Keratinocyte (primary cell): Measurements from ENCODE around the gene SNRNP25. TPM values are rescaled to one million over a fixed set of nuclear protein-coding genes. Genes with fewer than 3 reads are reported as not detected.

Experiments
- DNase-seq: peaks from one replicate; pipeline ENCODE4 v3.0.0-alpha.2; 2011; ENCODE audit warnings: low read depth, missing footprints, low spot score
- FAIRE-seq: peaks from 2 replicates; lab custom pipeline; 2011; peaks lifted over from hg19 to GRCh38; lab: Jason Lieb, UNC
- H2AFZ ChIP-seq: 2 replicates; pipeline ENCODE4 v1.6.0; 2012; ENCODE audit warnings: low read length, control low read depth, inconsistent platforms; ENCODE audit not compliant: control insufficient read depth
- H3K27ac ChIP-seq: 2 replicates; pipeline ENCODE4 v1.5.1; 2011; ENCODE audit warnings: low read length; ENCODE audit not compliant: control insufficient read depth, insufficient read depth
- H3K27me3 ChIP-seq: 3 replicates; pipeline ENCODE4 v1.6.0; 2011; ENCODE audit warnings: low read length; ENCODE audit not compliant: control insufficient read depth, insufficient read depth; ENCODE audit errors: extremely low read depth
- H3K36me3 ChIP-seq, 2 experiments: 2 replicates in 1 of 2; 3 replicates in 1 of 2; pipeline ENCODE4 v1.5.1; 2011; ENCODE audit warnings: low read length in 2 of 2, mild to moderate bottlenecking in 1 of 2; ENCODE audit not compliant: control insufficient read depth in 2 of 2, insufficient read depth in 2 of 2; ENCODE audit errors: extremely low read depth in 1 of 2
- H3K4me1 ChIP-seq: 3 replicates; pipeline ENCODE4 v1.5.1; 2011; ENCODE audit warnings: low read length; ENCODE audit not compliant: control insufficient read depth, insufficient read depth; ENCODE audit errors: extremely low read depth
- H3K4me2 ChIP-seq: 3 replicates; pipeline ENCODE4 v1.6.0; 2011; ENCODE audit warnings: low read depth, low read length; ENCODE audit not compliant: control insufficient read depth, insufficient read depth; ENCODE audit errors: extremely low read depth
- H3K4me3 ChIP-seq, 3 experiments: fragments of 200-600 bp in 1 of 3; sonication (generic) in 1 of 3; 2 replicates in 2 of 3; 3 replicates in 1 of 3; pipeline ENCODE4 v1.5.1; 2011 to 2016; ENCODE audit warnings: low read length in 3 of 3, mild to moderate bottlenecking in 3 of 3, control low read depth in 2 of 3, inconsistent platforms in 1 of 3, low read depth in 1 of 3, mixed read lengths in 1 of 3, mixed run types in 1 of 3, moderate library complexity in 1 of 3; ENCODE audit not compliant: control insufficient read depth in 2 of 3, insufficient read depth in 2 of 3; ENCODE audit errors: extremely low read depth in 1 of 3
- H3K79me2 ChIP-seq: 2 replicates; pipeline ENCODE4 v1.6.0; 2012; ENCODE audit warnings: low read length; ENCODE audit not compliant: control insufficient read depth, insufficient read depth
- H3K9ac ChIP-seq: 3 replicates; pipeline ENCODE4 v1.6.0; 2011; ENCODE audit warnings: low read length; ENCODE audit not compliant: control insufficient read depth, insufficient read depth; ENCODE audit errors: extremely low read depth
- H3K9me1 ChIP-seq: 3 replicates; pipeline ENCODE4 v1.6.0; 2011; ENCODE audit warnings: low read length; ENCODE audit not compliant: control insufficient read depth, insufficient read depth; ENCODE audit errors: extremely low read depth
- H3K9me3 ChIP-seq: 2 replicates; pipeline ENCODE4 v1.5.1; 2012; ENCODE audit warnings: low read depth, low read length; ENCODE audit not compliant: control insufficient read depth
- H4K20me1 ChIP-seq: 3 replicates; pipeline ENCODE4 v1.6.0; 2011; ENCODE audit warnings: low read length; ENCODE audit not compliant: control insufficient read depth, insufficient read depth; ENCODE audit errors: extremely low read depth
- EZH2 ChIP-seq: IDR thresholded peaks from one replicate; pipeline ENCODE4 v1.6.1; 2012; ENCODE audit warnings: inconsistent platforms, mild to moderate bottlenecking, low read length, moderate library complexity
- dilution Hi-C: fragments of 300-500 bp; cut with MboI; formaldehyde crosslinking; loops from one replicate; pipeline ENCODE4 v1.7.0; 2020; ENCODE audit warnings: low sequenced_read_pairs; ENCODE audit not compliant: extremely low pct_ligation_motif_present
- polyA plus RNA-seq, 5 experiments: library from polyadenylated mRNA; depleted of rRNA in 3 of 5; stranded (reverse) in 3 of 5; stranded (forward) in 1 of 5; unstranded in 1 of 5; fragments of >200 nt; gene quantifications; 1 replicate in 1 of 5; 2 replicates in 3 of 5; 3 replicates in 1 of 5; pipeline versions ENCODE4 v1.2.1 to v1.2.3, GENCODE V29; 2011 to 2012; ENCODE audit warnings: missing spikeins in 2 of 5, low read depth in 1 of 5, low replicate concordance in 1 of 5
- TF ChIP-seq, protein P1 (sequence below), 3 experiments: IDR thresholded peaks in 1 of 3; conservative IDR thresholded peaks in 1 of 3; optimal IDR thresholded peaks in 1 of 3; 2 replicates in 2 of 3; 3 replicates in 1 of 3; pipeline versions ENCODE3 to v1.5.1; 2011; ENCODE audit warnings: low read length in 3 of 3, mild to moderate bottlenecking in 3 of 3, moderate library complexity in 2 of 3, control low read depth in 1 of 3, inconsistent platforms in 1 of 3; ENCODE audit not compliant: insufficient read depth in 2 of 3; ENCODE audit errors: extremely low read depth in 1 of 3

Gene SNRNP25
- polyA plus RNA-seq, 1 donor (not counting 4 experiments of a cell fraction or from before 2014, with no cell fraction given), result 45.9 TPM

- Histone ChIP-seq H3K4me1 (peaks cover 3% of the 10 kb centered on the region), H3K4me2 (no peak overlapping the region), H4K20me1 (peaks cover 11% of the 10 kb centered on the region), H3K27ac (no peak overlapping the region), H2AFZ (no peak overlapping the region), H3K4me3 (no peak overlapping the region), H3K9me1 (no peaks in the 10 kb centered on the region), H3K79me2 (no peaks in the 10 kb centered on the region), H3K9ac (no peak overlapping the region), H3K36me3 (peaks cover 43 to 47% of the 10 kb centered on the region in 2 experiments), H3K27me3 (no peaks in the 10 kb centered on the region), H3K9me3 (no peaks in the 10 kb centered on the region)
- DNase-seq (no peak), FAIRE-seq (no peak)
- TF ChIP-seq, protein P1, sequence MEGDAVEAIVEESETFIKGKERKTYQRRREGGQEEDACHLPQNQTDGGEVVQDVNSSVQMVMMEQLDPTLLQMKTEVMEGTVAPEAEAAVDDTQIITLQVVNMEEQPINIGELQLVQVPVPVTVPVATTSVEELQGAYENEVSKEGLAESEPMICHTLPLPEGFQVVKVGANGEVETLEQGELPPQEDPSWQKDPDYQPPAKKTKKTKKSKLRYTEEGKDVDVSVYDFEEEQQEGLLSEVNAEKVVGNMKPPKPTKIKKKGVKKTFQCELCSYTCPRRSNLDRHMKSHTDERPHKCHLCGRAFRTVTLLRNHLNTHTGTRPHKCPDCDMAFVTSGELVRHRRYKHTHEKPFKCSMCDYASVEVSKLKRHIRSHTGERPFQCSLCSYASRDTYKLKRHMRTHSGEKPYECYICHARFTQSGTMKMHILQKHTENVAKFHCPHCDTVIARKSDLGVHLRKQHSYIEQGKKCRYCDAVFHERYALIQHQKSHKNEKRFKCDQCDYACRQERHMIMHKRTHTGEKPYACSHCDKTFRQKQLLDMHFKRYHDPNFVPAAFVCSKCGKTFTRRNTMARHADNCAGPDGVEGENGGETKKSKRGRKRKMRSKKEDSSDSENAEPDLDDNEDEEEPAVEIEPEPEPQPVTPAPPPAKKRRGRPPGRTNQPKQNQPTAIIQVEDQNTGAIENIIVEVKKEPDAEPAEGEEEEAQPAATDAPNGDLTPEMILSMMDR (optimal IDR thresholded peaks at IDR 0.05 in 1 of 3, IDR thresholded peaks at IDR 0.05 in 1 of 3, conservative IDR thresholded peaks at IDR 0.05 in 1 of 3; ENCODE audit: extremely low read depth in 1 of 3, insufficient read depth in 2 of 3, low read length in 3 of 3), result no peak
- no peak for TF ChIP-seq EZH2
- dilution Hi-C loops, result no loop called here
These were observed 36.0 kb downstream of the SNRNP25 start for GRCh38 chr16:89391-90302.

DNA sequence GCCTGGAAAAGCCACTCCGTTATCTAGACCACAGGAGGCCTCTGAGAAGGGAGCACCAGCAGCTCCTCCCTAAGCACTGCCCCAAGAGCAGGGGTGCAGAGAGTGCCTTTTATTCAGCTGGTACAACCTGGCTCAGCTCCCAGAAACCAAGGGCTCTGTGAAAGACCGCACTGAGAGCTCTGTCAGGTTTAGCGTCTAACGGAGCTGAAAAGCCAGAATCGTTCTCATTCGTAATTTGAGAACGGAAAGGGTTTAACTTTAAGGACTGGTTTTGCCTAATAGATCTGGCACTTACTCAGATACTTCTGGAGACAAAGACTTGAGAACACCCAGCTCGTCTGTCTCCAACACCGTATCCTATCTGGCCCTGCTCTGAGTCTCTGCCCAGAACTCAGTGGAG, 37.9 kb downstream of the SNRNP25 start:
- Histone ChIP-seq H3K9me3 (no peaks in the 10 kb centered on the region), H3K9ac (no peak overlapping the region), H3K27ac (no peak overlapping the region), H3K4me2 (no peak overlapping the region), H3K4me1 (no peaks in the 10 kb centered on the region), H3K27me3 (no peaks in the 10 kb centered on the region), H2AFZ (no peak overlapping the region), H3K36me3 (peaks cover 32 to 48% of the 10 kb centered on the region in 2 experiments), H3K9me1 (no peaks in the 10 kb centered on the region), H4K20me1 (peaks cover 5% of the 10 kb centered on the region), H3K79me2 (no peaks in the 10 kb centered on the region), H3K4me3 (no peak overlapping the region)
- no peak for FAIRE-seq
- no peak for DNase-seq
- TF ChIP-seq EZH2, result no peak
- TF ChIP-seq, protein P1 (optimal IDR thresholded peaks at IDR 0.05 in 1 of 3, IDR thresholded peaks at IDR 0.05 in 1 of 3, conservative IDR thresholded peaks at IDR 0.05 in 1 of 3; ENCODE audit: extremely low read depth in 1 of 3, insufficient read depth in 2 of 3, low read length in 3 of 3), result no peak
- dilution Hi-C loops, result no loop called here
